ENCODE data around the gene SEMA3A.

GRCh38 chr7:84176716-84177115 is 17.9 kb downstream of the SEMA3A start:
- no peak for TF ChIP-seq CTCF (IDR thresholded peaks at IDR 0.05)
- no peak for TF ChIP-seq EZH2 (IDR thresholded peaks at IDR 0.05)
